ENCODE results near the gene SPAM1. TPM values are rescaled to one million over a fixed set of nuclear protein-coding genes. Genes with fewer than 3 reads are reported as not detected.
"Not testable (repeated sequence)": the region's sequence is repeated elsewhere in the genome, so short reads cannot be mapped to it uniquely, and the experiment has no call there.

The SPAM1 gene
- polyA plus RNA-seq, 5 donors, result 0.21 TPM; not detected in 4

DNA sequence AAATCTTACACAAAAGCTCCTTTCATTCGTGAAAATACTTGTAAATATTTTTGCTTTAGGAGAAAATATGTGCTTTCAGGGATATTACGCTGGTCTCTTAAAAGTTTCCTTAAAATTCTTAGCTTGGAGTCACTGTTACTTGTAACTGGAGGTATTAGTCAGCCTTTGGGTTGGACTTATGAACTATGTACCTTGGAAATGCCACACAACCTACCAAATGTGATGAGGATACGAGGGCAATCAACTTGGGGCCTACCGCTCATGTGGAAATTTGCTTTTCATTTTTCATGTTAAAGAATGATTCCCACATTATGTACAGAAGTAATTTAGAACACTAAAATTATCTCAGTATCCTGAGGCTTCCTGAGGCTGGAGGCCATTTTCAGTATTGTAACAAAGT is 23.1 kb downstream of the SPAM1 start:
- DNase-seq, result no peak

DNA sequence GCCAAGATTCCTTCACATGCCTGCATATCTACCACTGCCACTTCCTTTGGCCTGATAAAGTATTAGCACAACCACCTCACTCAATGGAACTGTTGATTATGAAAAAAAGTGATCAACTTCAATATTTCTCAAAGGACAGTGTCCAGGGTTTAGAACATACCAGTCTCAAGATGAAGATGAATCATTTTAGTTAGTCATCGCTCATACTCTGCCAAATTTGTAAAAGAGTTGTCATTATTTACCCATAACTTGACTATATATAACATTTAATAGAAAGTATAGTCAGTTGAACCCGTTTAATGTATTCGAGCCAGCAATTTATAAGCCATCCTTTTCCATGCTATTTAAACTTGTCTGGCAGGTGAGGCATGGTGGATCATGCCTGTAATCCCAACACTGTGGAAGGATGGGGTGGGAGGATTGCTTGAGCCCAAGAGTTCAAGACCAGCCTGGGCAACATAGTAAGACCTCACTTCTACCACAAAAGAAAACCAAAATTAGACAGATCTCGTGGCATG is 33.2 kb downstream of the SPAM1 start:
- no peak for DNase-seq

DNA sequence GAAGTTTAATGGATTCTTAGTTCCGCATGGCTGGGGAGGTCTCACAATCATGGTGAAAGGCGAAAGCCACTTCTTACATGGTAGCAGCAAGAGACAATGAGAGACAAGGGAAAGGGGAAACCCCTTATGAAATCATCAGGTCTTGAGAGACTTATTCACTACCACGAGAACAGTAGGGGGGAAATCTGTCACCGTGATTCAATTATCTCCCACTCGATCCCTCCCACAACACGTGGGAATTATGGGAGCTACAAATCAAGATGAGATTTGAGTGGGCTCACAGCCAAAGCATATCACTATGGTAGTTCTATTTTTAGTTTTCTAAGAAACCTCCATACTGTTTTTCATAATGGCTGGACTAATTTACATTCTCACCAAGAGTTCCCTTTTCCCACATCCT is 36.7 kb downstream of the SPAM1 start:
- DNase-seq, result no peak

DNA sequence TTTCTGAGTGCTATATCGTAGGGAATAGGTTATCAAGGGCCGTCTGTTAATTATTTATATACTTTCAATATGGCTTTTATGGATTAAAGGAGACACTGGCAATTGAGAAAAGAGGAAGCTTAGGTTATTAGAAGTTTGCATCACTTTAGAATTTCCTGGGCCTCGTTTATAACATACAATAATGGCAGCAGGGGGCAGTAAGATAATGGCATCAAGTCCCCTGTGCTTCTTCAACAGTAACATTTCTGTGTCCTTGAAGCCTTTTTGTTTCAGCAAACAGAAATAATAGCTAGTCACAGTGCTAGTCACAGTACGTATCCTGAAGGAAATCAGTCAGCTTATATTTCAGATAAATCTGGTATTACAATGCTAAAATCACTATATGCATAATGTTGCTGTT is 41.9 kb downstream of the SPAM1 start:
- DNase-seq, result peak in 1 of 2 donors; percentile 12

DNA sequence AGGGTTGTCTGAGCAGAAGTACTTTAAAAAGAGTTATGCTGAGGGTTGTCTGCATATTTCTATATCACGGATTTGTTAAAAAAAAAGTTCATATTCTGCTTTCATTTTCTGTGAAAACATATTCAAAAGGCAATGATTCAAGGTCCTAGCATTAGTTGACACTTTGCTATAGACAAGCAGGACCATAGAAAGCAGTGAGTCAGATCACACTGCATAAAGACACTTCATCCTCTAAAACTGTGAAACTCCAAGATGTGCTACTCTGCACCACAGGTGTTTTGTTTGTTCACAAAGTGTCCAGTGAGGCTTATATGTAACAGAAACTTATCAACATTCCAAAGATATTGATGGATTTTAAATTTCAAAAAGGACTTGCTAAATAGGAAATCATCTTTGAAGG is 47.0 kb downstream of the SPAM1 start:
- DNase-seq, result no peak

DNA sequence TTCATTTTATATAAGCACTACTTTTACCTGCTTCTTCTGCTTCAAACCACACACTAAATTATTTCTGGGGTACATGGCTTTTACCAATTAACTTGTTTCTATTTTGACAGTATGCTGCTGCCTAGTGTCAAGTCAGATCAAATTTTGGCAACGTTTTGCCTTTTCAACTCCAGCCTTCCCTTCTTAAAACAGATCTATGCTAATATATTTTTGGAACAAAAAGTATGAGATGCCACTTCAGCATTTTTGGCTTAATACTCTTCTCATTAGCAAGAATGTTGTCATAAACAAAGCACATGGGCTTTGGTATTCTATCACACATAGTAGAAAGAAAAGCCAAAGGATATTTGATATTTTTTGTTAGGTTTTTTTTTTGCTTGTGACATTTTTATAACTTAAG is 47.8 kb downstream of the SPAM1 start:
- DNase-seq, result no peak

DNA sequence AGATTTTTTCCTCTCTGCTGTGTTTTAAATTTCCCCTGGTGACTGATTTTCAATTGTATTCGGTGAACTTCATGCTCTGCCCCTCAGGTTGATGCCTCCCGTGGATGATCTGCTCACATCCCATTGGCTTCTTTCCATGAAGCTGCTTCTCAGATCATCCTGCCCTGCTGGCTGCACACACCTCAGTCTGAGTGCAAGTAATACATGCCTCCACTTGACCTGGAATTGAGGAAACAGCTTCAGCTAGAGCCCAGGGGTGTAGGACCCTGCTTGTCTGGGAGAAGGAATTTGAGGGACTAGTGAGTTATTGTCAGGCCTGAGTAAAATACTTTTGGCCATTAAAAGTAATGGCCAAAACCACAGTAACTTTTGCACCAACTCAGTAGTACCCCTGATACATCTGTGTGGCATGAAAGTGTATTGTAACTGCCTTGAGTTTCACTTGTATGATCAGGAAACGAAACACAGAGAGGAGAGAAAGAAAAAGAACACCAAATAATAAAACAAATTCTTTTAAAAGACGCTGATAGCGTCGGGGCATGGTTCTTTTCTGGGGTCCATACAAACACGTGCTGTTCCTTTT is 49.4 kb downstream of the SPAM1 start:
- DNase-seq, result no peak

DNA sequence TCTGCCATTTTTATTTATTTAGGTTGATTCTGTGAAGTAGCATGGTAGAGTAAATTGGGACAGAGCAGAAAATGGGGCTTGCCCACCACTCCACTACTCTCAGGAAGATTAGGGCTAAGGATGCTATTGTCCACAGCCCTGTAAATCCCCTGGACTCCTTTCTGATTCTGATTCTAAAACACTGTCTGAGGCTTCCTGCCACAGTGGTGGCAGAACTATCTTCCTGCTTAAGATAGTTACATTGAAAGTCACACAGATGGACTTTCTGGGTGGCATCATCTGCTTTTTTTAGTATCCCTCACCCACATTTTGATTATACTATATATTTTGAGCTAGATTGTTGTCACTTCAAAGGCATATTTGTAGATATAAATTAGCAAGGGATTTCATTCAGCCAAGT is 50.0 kb downstream of the SPAM1 start:
- DNase-seq, result no peak

DNA sequence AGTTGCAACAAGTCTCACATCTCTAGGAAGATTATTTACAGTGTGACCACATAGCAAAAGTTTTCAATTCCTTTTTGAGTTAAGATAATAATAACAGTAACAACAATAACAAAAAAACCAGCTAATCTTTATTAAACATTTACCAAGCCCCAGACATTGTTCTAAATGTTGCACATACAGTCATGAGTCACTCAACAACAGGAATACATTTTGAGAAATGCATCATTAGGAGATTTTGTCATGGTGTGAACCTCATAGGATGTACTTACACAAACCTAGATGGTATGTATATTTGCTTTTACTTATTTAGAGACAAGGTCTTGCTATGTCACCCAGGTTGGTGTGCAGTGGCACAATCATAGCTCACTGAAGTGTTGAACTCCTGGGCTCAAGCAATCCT is 52.0 kb downstream of the SPAM1 start:
- DNase-seq, result no peak

DNA sequence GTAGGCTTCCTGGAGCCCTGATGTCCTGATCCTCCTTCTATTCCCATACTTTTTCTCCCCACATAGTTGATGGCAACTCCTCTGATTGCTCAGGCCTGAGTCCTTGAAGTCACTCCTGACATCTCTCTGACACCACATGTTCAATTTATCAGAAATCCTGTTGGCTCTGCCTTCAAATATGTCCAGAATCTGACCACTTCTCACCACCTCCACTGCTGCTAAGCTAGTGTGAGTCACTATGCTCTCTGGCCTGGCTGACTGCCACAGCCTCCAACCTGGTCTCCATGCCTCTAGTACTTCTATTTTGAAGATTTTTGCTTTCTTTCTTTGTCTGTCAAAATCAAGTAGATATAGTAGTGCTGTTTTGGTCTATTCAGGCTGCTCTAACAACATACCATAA is 54.8 kb downstream of the SPAM1 start:
- no peak for DNase-seq

DNA sequence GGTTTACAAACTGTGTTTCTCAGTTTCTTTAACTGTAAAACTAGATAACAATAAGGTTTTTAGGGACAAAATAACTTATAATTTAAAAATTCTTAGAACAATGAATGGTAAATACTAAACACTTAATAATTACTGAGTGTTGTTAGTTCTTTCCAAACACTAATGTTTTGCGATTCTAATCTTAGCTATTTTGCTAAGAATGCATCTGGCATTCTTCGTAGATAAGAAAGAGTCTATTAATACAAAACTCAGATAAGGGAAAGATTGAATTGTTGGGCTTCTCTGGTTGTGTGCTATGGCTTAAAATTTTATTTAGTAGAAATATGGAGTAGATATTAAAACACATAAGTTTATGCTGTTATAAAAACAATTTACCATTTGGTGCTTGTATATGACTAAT is 62.4 kb downstream of the SPAM1 start:
- no peak for DNase-seq

DNA sequence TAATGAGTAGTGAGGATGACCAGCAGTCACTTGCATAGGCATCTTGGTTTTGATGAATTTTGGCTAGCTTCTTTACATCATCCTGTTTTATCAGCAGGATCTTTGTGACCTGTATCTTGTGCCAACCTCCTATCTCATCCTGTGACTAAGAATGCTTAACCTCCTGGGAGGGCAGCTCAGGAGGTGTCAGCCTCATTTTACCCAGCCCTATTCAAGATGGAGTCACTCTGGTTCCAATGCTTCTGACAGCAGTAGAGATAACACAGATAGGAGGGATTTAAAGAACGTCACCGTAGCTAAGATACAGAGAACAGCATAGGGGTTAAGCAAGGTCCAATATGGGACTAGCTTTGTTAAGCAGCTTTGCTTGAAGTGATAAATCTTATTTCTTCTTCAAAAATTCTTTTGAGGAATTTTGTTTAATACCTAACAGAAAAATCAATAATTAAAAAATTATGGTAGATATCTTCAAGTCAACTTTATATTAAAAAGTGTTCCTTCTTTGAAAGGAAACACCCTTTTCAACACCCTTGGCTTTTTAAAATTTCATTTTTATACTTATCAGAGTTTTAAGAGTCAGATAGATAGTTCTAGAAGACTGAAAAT is 68.0 kb downstream of the SPAM1 start:
- DNase-seq, result no peak

DNA sequence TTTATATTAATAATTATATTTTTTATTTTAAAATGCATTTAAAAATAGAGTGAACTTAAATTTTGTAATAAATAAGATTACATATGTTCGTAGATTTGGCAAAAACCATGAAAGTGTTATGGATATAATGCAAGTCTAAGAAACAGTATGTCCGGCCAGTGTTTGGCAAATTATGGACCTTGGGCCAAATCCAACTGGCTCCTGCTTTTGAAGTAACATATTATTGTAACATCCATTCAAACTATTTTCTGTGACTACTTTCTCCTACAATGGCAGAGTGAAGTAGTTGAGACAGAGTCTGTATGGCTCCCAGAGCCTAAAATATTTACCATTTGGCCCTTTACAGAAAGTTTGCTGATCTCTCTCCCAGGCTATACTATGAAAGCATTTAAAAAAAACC is 69.0 kb downstream of the SPAM1 start:
- DNase-seq, result peak; percentile 10 to 13

DNA sequence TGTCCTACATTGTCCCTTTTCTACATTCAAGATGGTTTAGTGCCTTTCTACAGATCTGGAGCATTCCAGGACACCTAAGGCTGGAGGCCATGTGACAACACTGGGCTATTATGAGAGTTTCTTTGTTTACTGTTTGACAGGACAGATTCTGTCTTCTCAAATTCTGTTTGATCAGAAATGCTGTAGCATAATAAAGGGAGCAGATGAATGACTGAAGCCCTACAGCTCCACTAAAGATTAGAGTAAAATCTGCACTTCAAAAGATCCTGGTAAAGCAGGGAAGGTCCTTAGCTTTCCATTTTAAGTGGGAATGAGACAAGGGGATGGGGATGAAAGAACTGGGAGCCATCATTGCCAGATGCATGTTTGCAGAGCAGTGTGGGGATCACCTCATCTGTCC is 69.4 kb downstream of the SPAM1 start:
- DNase-seq, result no peak

DNA sequence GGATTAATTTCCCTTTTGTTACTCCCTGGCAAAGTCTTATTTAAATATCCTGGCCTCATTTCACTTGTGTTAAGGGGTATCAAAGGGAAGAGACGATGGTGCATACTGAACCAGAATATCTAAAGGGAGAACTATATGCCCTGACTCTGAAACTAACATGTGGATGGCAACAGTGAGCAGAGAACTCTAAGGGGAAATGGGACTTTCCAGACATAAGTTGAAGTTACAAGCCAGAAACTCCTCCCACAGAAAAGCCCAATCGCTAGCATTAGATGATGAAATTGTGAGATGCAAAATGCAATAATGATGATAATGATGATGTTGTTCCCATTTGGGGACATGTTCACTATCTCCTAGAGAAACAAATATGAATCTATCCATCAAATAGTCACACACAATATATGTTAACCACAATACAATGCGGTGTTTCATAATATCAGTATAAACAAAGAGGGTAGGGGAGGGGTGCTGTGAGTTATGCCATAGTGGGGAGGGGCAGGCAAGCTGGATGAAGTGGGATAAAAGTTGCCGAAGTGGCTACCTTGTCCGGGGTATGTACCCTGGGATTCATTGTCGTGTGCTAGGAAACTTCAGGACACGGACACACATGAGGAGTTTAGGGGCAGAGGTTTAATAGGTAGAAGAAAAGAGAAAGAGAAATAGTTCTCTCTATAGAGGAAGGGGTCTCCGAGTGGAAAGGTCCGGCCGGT is 70.7 kb downstream of the SPAM1 start:
- no peak for DNase-seq

DNA sequence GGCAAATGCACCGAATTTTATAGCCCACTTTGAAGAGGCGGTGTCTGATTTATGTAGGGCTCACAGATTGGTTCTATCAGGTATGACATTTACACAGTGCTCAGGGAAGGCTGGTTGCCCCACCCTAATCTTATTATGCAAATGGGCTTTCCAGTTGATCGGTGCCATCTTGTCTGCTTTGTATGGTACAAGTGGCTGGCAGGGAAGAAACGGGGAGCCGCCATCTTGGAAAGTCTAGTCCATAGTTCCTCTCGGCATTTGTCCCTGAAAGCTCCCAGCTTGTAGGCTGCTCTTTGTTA is 71.2 kb downstream of the SPAM1 start:
- no peak for DNase-seq

DNA sequence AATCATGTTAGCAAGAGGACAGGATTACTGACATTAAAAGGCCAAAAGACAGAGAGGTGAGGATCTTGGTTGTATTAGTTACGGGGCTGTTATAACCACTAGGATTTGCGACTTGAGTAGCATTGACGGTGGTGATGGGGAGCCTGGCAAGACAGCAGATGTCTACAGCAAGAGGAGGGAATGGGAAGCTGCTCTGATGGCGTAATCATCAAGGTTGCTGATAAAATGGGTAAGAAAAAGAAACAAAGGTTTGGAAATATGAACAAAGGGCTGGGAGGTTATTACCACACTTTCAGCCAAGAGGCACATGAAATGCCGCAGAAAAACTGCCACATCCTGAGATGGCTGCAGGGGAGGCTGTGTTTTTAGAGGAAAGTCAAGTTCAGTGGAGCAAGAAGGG is 73.9 kb downstream of the SPAM1 start:
- DNase-seq, result no peak

DNA sequence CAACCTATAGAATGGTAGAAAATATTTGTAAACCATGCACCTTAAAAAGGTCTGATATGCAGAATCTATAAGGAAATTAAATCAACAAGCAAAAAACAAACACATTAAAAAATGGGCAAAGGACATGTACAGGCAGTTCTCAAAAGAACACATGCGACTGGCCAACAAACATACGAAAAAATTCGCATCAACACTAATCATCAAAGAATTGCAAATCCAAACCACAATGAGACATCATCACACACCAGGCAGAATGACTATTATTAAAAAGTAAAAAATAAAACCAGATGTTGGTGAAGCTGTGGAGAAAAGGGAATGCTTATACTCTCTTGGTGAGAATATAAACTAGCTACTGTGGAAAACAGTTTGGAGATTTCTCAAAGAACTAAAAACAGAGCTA is 74.7 kb downstream of the SPAM1 start:
- DNase-seq, result no peak

DNA sequence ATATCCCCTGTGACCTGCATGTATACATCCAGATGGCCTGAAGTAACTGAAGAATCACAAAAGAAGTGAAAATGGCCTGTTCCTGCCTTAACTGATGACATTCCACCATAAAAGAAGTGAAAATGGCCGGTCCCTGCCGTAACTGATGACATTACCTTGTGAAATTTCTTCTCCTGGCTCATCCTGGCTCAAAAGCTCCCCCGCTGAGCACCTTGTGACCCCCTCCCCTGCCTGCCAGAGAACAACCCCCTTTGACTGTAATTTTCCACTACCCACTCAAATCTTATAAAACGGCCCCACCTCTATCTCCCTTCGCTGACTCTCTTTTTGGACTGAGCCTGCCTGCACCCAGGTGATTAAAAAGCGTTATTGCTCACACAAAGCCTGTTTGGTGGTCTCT is 83.3 kb downstream of the SPAM1 start:
- DNase-seq, result not testable (repeated sequence)

DNA sequence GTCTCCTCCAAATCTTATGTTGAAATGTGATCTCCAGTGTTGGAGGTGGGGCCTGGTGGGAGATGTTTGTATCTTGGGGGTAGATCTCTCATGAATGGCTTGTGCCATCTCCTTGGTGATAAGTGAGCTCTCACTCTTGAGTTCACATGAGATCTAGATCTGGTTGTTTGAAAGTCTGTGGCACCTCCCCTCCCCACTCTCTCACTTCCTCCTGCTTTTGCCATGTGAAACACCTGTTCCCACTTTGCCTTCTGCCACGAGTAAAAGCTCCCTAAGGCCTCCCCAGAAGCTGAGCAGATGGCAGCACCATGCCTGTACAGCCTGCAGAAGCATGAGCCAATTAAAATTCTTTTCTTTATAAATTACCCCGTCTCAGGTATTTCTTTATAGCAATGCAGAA is 84.3 kb downstream of the SPAM1 start:
- no peak for DNase-seq
